GM10266 (cell line): ENCODE data around the gene SLC24A2.
"Not testable (repeated sequence)": the region's sequence is repeated elsewhere in the genome, so short reads cannot be mapped to it uniquely, and the experiment has no call there.

Experiments used
- DNase-seq: peaks from one replicate; pipeline ENCODE4 v3.0.0; 2012; ENCODE audit errors: extremely low spot score
- CTCF ChIP-seq: IDR thresholded peaks from 2 replicates; pipeline ENCODE4 v1.5.1; 2012; ENCODE audit warnings: mild to moderate bottlenecking, low read depth; ENCODE audit not compliant: control insufficient read depth, insufficient read depth; ENCODE audit errors: missing control alignments

The SLC24A2 gene

DNA sequence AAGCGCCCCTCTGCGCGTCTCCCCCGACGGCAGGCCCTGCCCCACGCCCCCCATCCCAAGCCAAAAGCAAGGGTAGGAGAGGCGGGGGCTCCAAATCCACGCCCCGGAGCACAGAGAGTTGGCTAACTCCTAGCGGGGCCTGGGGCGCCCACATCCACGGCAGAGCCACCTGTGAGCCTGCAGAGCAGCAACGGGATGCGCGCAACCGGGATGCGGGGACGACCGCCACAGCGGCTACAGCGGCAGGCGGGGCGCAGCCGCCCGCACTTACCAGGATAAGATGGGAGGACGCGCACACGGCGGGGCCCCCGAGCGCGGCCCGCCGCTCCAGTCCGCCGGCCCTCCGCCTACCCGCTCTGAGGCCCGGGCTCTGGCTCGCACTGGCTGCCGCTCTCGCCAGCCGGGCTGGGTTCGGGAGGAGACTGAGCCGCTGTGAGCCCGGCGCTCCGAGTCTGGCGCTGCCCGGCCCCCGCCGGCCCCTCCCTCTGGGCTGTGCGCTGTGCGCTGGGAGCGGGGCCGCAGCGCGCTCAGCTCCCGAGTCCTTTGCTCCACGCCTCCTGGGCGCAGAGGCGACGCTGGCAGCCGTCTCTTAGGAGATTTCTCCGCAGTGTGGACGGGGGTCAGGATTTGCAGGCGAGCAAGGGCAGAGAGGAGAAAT is at the start of gene SLC24A2:
Gene SLC24A2 (minus strand): TSS at position 424 of the 658 bp plus-strand sequence.
- TF ChIP-seq CTCF, result no peak
- DNase-seq, result no peak

DNA sequence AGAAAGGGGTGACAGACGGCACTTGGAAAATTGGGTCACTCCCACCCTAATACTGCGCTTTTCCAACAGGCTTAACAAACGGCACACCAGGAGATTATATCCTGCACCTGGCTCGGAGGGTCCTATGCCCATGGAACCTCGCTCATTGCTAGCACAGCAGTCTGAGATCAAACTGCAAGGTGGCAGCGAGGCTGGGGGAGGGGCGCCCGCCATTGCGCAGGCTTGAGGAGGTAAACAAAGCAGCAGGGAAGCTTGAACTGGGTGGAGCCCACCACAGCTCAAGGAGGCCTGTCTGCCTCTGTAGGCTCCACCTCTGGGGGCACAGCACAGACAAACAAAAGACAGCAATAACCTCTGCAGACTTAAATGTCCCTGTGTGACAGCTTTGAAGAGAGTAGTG is 44.5 kb upstream of the SLC24A2 start:
- DNase-seq, result not testable (repeated sequence)

GRCh38 chr9:19830796-19831195 is 42.0 kb upstream of the SLC24A2 start:
- DNase-seq, result no peak
- no peak for TF ChIP-seq CTCF

GRCh38 chr9:19828576-19829109 is 39.8 kb upstream of the SLC24A2 start:
- DNase-seq, result no peak
- TF ChIP-seq CTCF, result no peak

- DNase-seq, result no peak
- no peak for TF ChIP-seq CTCF
Measured at GRCh38 chr9:19816769-19817168, 27.9 kb upstream of the SLC24A2 start.

- DNase-seq, result no peak
- no peak for TF ChIP-seq CTCF
Measured at GRCh38 chr9:19812194-19812593, 23.4 kb upstream of the SLC24A2 start.

DNA sequence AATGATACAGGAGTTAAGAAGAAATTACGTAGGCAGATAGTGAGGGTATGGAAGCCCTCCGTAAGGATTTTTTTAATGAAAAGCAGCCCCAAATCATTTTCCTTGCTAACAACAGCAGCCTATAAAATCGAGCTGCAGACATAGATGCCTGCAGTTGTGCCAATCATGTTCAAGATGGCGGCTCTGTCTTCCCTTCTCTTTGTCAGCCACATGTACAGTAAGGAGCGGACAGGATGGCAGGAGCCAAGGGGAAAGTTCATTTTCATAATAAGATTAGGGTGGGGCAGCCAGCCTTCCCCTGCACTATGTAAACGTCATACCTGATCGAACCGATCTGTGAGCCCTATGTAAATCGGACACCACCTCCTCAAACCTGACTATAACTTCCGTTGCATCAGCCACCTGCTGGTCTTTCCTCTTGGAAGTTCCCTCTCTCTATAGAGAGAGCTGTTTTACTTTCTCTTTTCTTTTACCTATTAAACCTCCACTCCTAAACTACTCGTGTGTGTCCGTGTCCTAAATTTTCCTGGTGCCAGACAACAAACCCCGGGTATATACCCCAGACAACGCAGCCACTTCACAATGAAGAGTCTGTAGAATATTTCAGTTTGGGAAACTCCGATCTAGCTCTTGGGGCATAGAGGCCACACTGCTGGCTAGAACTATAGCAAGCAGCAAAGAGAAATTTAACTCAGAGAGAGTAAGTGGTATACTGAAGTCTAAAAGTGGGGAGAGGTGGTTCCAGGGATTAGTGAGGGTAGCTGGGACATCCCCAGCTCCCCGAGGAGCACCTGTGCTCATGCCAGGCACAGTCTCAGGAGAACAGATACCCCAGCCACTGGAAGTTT is 20.8 kb upstream of the SLC24A2 start:
- no peak for DNase-seq

More for the DNA sequence above, 20.8 kb upstream of the SLC24A2 start:
- TF ChIP-seq CTCF, result no peak
